NOMO-1 treated with DMSO at 0.1 percent for 48 hours (cell line): ENCODE results near the gene ARX.

Source experiments
- DNase-seq: peaks from one replicate; lab custom pipeline; 2025; ENCODE audit not compliant: unreplicated experiment; lab: John Stamatoyannopoulos, UW

ARX gene

GRCh38 chrX:25016938-25017598, 1.3 kb upstream of the ARX start:
- DNase-seq, result no peak

GRCh38 chrX:25016361-25016671, 551 bp upstream of the ARX start:
- no peak for DNase-seq

DNA sequence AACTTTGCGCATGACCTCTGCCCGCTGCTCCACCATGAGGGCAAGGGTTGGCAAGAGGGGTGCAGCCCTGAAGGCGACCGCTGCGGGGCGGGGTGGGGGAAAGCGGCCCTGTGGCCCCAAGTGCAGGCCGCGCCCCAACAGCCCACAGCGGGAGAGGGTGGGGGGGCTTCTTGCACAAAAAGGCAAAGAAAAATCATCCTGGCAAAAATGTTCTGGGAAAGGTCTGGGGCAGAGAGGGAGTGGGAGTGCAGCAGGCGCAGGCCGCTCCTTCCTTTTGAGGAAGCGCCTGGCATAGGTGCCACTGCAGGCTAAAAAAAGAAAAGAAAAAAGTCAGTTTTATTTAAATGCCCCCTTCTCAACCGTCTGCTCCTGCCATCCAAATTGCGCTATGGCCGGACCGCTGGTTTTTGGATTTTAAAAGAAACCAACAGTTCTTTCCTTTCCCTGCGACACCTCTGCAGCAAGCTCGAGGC, 1.4 kb downstream of the ARX start:
- DNase-seq, result no peak

DNA sequence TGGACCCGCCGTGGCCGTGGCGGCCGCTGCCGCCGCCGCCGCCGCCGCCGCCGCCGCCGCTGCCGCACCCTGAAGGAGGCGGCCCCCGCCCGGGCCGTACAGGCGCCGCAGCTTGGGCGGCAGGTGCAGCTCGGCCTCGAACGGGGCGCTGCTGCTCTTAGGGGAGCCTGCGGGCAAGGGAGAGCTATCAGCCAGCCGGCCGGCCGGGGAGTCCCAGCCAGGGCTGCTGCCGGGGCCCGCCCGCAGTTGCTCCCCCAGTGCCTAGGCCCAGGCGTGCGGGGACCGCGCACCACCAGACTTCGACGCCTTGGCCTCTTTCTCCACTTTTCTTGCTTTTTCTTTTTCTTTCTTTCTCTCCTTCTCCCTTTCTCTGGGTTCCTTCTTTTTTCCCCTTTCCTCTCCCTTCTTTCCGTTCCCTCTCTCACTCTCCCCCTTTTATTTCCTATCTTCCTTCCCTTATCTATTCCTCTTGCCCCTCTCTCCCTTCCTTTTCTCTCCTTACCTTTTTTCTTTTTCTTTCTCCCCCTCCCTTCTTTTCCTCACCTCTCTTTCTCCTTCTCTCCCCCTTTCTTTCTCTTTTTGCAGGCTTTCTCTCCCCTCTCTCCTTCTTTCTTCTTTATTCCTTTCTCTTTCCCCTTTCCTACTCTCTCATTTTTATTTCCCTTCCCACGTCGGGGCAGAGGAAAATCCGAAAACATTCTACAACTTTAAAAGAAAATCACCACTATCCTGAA, 2.0 kb downstream of the ARX start:
- DNase-seq, result no peak

GRCh38 chrX:25012793-25013631, 2.8 kb downstream of the ARX start:
- DNase-seq, result peak; percentile 12

DNA sequence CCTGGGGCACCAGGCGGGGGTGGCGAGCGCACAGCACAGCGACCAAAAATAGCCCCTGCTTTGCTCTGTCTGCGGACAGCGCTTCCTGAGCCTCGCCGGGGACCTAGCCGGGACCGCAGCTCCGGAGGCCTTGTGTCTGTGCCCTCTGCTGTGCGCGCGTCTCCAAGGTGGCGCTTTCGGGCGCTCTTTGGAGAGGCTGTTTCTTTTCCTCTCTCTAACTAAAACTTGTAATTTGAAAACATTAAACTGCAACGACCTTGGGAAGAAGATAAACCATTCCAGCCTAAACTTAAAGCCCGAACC, 3.4 kb downstream of the ARX start:
- DNase-seq, result no peak

- no peak for DNase-seq
Observed at GRCh38 chrX:25011589-25012432, 4.0 kb downstream of the ARX start.

- DNase-seq, result no peak
Observed at GRCh38 chrX:25010784-25011588, 4.8 kb downstream of the ARX start.

DNA sequence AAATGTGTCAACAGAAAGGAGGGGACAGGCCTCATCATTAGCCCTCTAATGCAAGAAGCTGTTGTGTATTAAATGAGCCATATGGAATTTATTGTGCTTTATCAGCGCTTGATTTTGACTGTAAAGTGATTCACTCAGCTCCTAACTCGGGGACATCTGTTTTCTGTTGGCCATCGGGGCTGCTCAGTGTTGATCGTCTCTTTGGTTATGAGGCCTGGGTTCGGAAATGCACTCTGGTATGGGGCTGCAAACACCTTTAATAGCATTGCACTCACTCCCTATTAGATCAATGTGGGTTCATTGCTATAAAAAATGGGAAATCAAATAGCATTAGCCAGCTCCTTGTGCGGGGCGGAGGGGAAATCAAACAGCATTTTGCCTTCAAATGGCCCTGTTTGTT, 6.4 kb downstream of the ARX start:
- DNase-seq, result no peak

- DNase-seq, result no peak
Observed at GRCh38 chrX:25007059-25008053, 8.4 kb downstream of the ARX start.

GRCh38 chrX:25006586-25007058, 9.1 kb downstream of the ARX start:
- DNase-seq, result no peak

- no peak for DNase-seq
Observed at GRCh38 chrX:25005382-25006185, 10.2 kb downstream of the ARX start.

DNA sequence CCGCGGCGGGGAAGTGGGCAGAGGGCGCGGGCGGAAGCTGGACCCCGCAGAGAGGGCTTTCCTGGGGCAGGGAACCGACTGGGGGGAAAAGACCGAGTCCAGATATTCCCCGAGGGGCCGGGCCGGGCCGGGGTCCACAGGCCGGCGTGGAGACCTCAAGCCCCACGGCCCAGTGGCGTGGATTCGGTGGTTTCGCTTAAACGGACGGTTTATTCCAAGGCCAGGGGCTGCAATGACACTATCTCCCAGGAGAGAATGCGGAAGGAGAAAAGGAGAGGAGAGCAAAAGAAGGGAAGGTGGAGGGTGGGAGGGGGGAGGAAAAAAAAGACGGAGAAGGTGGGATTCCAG, 10.8 kb downstream of the ARX start:
- no peak for DNase-seq

DNA sequence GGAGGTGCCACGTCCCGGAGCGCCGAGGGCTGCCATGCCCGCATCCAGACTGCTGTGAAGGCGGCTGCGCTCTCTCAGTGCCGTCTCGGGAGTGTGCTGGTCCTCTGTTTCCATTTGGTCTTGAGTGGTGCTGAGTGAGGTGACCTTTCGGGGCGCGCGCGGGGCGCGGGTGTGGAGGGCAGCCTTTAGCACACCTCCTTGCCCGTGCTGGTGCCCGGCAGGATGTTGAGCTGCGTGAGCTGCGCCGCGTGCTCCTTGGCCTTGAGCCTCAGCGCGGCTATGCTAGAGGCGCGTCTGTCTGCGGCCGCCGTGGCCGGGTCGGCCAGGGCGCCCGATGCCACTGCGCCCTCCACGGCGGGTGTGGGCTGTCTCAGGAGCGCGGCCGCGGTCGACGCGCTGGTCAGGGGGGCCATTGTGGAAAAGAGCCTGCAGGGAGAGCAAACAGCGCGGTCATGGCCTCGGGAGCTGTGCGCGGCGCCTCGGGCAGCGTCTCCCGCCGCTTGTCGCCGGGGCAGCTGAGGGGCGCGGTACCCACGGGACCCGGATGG, 11.2 kb downstream of the ARX start:
- no peak for DNase-seq

- no peak for DNase-seq
Observed at GRCh38 chrX:25004040-25004439, 11.7 kb downstream of the ARX start.

GRCh38 chrX:25003066-25003849, 12.5 kb downstream of the ARX start:
- no peak for DNase-seq

GRCh38 chrX:25002661-25003020, 13.1 kb downstream of the ARX start:
- DNase-seq, result no peak
